CD4-positive, alpha-beta T cell treated with Interleukin-12 subunit alpha and Interleukin-12 subunit beta, for 1 hour (primary cell): ENCODE data around the gene EIF2B4.
A peak's percentile ranks its signal among the peaks of the same experiment; 100 is the strongest.
"Not testable (repeated sequence)": the region's sequence is repeated elsewhere in the genome, so short reads cannot be mapped to it uniquely, and the experiment has no call there.

ENCODE experiments used
- DNase-seq: peaks from one replicate; pipeline ENCODE4 v3.0.0-alpha.2; 2020

The EIF2B4 gene

DNA sequence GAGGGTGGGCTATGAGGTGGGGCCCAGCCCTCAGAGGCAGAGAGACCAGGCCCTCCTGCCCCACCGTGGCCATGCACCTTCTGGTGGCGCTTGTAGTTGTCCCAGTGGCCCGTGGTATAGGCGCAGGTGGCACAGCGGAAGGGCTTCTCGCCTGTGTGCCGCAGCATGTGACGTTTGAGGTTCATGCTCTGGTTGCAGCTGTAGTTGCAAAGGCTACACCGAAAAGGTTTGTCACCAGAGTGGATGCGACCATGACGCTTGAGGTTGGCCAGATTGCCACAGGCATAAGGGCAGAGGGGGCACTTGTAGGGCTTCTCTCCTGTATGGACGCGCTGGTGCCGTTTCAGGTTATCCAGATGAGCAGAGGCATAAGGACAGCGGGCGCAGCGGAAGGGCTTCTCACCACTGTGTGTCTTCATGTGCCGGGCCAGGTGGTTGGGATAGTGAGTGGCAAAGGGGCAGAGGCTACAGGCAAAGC lies 7.5 kb upstream of the EIF2B4 start:
- no peak for DNase-seq

DNA sequence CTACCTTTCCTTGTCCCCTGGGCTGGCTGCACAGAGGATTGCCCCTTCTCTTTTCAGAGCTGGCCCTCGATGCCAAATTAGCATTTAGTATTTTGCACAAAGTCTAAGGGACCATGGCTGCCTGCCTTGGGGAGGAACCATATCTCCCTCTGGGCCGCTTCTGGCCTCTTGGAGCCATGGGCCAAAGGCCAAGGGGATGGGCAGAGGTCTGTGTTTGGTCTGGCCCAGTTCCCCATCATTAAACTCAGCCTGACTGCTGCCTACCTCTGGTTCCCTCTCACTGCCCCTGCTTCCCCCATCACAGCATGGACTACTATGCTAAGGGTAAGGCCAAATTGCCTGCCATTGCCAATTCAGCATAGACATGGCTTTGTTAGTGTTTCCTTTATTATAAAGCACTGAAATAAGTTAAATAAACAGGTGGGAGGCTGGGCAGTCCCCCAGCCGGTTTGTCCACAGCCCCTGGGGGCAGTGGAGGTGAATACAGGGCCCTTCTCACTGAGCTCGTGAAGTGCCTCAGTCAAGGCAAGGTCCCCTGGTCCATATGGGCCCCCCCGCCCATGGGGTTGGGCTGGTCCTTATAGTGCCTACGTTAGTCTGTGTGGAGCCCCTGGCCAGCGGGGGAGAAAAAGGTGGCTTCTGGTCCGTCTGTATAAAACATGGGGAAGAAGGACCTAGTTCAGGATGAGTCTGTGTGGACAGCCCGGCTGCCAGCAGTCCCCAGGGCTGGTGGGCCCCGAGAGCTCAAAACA lies 6.9 kb upstream of the EIF2B4 start:
- DNase-seq: no peak

DNA sequence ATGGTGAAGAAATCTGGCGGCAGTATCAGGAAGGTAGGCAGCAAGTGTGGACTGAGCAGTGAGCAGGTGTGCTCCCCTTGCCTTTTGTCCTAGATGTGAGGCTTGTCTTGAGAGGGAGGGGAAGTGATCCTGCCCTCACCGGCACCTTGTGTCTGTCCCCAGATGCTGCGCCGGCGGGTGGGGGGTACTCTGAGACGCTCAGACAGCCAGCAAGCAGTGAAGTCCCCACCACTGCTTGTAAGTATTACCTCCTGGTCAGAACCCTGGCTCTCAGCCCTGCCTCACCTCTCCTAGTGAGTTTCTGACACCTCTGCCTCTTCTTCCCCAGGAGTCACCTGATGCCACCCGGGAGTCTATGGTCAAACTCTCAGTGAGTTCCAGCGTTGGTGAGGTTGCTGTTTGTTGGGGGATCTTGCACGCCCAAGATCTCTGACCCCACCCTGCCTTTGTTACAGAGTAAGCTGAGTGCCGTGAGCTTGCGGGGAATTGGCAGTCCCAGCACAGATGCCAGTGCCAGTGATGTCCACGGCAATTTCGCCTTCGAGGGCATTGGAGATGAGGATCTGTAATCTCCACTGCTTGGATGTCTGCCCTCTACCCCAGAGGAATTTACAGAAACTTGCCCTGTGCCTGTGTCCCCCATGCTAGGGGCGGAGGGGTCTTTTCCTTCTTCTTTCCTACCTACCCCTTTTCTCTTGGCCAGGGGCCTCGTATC lies 6.2 kb upstream of the EIF2B4 start:
- no peak for DNase-seq

DNA sequence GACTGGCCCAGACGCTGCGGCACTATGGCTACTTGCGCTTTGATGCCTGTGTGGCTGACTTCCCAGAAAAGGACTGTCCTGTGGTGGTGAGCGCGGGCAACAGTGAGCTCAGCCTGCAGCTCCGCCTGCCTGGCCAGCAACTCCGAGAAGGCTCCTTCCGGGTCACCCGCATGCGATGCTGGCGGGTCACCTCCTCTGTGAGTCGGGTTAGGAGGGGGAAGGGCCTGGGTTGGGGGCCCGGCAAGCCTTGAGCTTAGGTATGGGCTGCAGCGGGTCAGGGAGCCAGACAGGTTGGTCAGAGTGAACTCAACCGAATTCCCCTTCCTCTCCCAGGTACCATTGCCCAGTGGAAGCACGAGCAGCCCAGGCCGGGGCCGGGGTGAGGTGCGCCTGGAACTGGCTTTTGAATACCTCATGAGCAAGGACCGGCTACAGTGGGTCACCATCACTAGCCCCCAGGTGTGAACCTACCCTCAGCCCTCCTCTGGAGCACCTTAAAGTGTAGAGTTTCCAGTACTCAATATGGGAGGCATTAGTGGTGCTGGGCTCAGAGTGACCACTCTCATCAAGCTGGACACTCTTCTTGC lies 5.5 kb upstream of the EIF2B4 start:
- DNase-seq: no peak

DNA sequence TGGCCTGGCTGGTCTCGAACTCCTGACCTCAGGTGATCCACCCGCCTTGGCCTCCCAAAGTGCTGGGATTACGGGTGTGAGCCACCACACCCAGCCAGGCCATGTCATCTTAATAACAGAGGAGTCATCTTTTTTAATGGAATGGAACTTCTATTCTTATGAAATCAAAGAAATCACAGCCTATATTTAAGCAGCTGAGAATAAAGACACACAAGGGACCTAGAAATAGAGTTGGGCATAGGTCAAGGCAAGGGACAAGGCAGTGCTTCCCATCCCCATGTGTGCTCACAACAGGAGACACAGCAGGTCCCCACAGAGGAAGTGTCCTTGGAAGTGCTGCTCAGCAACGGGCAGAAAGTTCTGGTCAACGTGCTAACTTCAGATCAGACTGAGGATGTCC lies 3.4 kb upstream of the EIF2B4 start:
- DNase-seq: no peak

DNA sequence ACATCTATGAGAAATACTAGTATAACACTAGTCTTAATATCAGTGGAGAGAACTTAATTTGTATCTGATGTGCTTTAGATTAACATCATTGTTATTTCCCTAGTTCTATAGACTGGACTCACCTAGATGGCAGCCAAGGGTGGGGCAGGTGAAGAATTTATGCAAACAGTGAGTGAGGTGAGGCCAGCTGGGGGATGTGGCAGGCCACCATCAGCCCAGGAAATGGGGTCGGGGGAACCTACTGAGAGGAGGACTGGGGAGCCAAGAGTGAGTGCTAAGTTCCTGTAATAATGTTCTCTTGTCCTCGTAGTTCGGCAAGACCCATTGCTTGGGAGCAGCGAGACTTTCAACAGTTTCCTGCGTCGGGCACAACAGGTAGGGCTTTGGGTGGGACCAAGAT lies 2.8 kb upstream of the EIF2B4 start:
- DNase-seq: no peak

DNA sequence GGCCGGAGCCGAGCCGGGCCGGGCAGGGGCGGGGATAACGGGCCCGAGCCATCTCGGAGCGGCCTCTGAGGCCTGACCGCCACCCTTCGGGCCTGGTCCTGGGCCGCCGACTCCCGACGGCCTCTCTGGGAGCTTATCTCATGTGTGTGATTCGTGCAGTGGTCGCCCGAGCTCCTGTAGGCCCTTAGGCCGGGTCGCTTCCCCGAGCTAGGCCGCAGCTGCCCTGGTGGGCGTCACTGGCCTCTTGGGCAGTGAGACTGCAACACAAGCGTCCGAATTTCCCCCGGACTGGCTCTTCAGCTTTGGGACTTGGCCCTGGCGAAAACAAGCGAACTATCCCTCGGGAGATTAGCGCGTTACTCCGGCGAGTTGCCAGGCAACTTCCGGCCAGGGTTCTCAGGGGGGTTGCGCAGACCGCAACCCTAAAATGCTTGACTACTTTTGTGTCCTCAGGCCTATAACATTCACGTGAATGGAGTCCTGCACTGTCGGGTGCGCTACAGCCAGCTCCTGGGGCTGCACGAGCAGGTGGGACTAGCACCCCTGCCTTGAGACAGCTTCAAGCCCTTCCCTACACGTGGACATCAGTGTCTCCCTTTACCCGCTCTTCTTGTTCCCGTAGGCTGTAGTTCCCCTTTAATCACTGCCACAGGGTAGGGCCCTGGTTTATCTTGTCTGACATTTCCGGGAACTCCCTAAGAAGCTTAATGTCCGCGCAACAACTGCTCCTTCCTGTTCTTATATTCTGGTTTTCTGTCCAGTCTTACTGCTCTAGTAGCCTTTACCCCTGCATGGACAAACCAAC lies 880 bp upstream of the EIF2B4 start:
- DNase-seq: peak; percentile 44

DNA sequence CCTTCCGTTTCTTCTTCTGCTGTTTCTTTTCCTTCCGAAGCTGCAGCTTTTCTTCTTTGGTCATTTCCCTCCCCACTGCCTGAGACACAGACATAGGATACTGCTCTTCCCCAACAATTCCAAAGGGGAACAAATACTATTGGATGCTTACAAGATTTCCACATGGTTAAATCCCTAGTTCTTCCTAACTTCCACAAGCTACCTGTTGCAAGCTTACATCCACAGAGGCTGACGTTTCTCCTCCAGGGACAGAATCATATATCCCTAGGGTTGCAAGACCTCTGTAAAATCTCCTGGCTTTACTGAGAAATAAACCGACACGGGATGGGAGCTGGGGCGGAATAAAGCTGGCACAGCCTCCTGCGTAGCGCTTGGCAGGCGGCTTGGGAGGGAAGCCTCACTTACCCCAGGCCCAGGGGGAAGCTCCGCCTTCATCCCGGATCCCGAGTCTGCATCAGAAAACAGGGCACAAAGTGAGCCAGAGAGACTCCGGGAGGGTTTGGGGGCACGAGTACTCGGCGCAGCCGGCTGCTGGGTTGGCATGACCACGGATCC lies 590 bp downstream of the EIF2B4 start:
- no peak for DNase-seq

DNA sequence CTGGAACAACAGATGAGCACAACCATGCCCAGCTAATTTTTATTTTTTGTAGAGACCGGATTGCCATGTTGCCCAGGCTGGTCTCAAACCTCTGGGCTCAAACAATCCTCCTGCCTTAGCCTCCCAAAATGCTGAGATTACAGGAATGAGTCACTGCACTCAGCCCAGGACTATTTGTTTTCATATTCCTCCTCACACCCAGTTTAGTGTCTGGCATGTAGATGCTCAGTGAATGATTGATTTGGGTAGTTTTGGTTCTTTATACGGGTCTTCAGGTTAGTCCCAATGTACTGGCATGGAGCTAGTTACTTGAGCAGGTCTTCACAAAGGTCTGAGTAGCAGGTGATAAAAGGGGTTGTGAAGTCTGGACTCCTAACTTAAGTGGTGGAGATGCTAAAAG lies 6.2 kb downstream of the EIF2B4 start:
- DNase-seq: no peak

DNA sequence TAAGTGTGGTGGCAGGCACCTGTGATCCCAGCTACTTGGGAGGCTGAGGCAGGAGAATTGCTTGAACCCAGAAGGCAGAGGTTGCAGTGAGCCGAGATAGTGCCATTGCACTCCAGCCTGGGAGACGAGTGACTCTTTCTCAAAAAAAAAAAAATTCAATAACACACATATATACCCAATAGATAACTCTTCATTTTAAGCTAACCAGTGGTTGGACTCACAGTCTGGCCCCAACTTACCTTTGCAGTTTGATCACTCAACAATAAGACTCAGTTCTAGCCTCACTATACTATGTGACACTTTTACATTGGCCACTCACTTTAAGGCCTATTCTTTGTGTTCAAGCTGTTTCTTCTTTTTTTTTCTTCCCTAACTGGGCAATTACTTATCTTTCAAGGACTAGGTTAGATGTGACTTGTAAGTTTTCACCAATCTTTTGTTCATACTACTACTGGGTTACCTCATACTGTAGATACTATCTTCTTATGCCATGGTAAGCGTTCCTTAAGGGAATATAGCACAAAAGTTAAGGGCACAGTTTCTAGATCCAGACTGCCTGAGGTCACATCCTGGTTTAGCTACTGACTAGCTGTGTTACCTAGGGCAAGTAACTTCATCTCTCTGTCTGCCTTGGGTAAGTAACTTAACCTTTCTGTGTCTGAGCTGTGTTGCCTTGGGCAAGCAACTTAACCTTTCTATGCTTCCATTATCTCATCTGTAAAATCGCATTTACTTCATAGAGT lies 7.3 kb downstream of the EIF2B4 start:
- DNase-seq: no peak

DNA sequence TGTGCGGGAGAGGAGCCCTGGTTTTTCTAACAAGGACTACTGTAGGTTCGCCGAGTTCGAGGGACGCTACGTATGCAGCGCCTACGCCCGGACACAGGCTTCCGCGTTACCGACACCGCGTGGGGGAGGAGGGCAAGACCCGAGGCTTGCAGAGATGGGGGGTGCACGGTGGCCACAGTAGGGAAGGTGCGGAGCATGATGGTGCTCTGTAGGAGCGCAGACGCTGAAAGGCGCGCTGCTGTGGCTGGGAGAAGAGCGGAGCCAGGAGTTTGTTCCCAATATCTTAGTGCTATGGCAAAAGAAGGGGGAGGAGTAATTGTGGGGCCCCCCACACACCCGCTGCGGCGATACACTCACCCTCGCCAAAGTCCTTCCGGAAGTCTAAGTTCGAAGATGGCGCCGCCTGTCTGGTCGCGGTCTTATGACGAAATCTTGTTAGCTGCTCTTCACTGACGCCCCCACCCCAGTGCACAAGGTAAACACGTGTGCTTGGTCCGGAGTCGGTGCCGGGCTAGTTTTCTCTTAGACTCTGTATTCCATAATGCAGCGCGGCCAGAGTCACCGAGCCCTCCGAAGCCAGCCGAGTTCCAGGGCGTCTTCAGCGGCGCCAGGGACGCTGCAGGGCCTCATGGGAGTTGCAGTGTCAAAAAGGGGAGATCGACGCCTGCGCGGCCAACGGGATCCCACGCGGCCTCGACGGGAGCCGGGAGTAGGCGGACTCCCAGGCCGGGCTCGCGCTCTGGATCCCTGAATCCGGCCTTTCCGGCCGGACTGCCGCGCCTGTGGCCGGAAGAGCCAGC lies 13.6 kb downstream of the EIF2B4 start, which contains the start of gene GTF3C2:
Gene GTF3C2 (minus strand): TSS at position 383 of the 800 bp plus-strand sequence. CDS start 13,210 bp downstream, outside the sequence.
- DNase-seq: peak; percentile 93

DNA sequence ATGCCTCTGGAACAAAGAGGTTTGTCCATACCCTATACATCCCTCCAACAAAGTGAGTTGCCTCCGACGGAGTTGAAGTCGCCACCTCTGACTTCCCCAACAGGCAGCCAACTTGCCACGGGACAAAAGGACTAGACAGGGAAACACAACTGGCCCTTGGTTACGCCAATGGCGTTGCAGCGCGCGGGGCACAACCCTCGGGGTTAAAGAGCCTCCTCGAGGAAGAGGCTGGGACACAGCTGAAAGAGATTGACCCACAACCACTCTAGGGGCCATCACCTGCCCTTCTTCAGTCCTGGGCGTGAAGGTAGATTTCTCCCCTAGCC lies 14.1 kb downstream of the EIF2B4 start:
- no peak for DNase-seq

DNA sequence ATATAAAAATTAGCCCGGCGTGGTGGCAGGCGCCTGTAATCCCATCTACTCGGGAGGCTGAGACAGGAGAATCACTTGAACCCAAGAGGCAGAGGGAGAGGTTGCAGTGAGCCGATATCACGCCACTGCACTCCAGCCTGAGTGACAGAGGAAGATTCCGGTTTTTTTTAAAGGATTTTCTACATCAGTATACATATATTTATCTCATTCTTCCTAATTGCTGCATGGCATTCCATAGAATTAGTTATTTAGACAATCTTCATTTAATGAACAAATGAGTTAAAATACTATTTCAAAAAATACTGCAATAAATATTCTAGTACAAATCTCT lies 15.6 kb downstream of the EIF2B4 start:
- DNase-seq: no peak

DNA sequence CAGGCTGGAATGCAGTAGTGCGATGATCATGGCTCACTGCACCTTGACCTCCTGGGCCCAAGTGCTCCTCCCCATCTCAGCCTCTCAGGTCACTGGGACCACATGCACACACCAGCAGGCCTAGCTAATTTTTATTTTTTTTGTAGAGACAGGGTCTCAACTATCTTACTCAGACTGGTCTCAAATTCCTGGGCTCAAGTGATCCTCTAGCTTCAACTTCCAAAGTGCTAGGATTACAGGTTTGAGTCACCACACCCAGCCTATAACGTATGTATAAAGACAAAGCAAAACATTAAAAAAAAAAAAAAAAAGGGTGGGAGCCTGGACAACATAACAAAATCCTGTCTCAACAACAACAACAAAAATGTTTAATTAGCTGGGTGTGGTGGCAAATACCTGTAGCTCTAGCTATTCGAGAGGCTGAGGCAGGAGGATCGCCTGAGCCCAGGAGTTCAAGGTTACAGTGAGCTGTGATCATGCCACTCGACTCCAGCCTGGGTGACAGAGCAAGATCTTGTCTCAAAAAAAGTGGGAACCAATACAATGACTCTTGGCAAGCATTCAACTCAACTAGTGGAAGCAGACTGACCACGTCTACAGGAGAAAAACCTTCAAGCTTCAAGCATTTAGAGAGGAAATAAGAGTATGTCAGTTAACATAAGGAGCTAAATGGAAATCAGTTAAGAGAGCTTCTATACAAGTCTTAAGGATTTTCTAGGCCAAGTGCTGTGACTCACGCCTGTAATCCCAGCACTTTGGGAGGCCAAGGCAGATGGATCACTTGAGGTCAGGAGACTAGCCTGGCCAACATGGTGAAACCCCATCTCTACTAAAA lies 16.2 kb downstream of the EIF2B4 start:
- no peak for DNase-seq

DNA sequence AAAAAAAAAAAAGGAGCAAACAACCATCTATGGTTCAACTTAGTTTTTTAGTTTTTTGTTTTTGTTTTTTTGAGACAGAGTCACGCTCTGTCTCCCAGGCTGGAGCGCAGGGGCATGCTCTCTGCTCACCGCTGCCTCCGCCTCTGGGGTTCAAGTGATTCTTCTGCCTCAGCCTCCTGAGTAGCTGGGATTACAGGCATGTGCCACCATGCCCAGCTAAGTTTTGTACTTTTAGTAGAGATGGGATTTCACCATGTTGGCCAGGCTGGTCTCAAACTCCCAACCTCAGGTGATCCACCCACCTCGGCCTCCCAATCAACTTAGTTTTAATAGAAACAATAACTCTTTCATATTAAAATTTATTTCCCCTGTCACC lies 16.8 kb downstream of the EIF2B4 start:
- DNase-seq: not testable (repeated sequence)

DNA sequence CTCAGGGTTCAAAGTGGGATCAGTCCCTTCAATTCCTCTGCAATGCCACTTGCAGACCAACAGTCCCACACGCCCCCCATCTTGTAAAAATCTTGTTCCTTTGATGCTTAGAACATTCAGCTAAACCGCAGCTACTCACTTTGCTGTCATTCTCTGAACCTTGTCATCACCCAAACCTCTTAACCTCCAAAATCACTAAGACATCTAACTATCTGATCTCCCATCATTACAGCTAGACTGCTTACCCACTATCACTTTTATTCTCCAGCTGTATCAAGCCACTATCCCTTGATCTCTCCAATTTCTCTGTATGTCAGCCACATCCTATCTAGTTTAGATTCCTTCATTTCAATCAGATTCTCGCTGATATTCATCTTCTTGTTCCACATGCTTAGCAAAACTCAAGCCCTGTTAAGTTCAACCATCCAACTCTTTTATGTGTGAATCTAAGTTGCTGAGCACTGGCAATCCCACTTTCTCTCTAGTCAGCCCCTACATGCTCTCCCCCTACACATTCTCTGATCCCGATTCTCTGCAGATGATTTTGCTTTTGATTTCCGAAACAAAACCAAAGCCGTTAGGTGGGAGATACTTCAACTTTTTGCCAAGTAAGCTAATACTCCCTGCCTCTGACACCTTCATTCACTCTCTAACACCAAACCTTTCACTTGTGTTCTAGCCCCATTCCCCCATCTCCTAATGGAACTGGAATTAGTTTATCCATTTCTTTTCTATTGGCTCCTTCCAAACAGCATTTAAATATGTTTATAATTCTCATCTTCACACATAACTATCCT lies 18.1 kb downstream of the EIF2B4 start:
- peak; percentile 11 for DNase-seq

DNA sequence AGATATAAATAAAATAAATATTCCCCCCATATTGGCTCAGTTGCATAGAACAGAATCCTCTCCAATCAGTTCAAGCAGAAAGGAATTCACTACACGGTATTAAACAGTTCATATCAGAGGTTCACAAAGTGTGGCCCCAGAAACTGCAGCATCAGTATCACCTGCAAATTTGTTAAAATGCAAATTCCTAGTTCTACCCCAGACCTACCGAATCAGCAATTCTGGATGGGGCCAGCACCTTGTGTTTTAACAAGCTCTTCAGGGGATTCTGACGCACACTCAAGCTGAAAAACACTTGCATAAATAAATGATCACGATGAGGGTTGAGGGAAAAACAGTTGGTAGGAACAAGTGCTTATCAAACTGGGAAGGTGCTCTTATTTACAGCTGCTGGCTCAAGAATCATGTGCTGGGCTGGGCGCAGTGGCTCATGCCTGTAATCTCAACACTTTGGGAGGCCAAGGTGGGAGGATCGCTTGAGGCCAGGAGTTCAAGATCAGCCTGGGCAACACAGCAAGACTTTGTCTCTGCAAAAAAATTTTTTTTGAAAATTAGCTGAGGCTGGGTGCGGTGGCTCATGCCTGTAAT lies 19.9 kb downstream of the EIF2B4 start:
- DNase-seq: no peak

DNA sequence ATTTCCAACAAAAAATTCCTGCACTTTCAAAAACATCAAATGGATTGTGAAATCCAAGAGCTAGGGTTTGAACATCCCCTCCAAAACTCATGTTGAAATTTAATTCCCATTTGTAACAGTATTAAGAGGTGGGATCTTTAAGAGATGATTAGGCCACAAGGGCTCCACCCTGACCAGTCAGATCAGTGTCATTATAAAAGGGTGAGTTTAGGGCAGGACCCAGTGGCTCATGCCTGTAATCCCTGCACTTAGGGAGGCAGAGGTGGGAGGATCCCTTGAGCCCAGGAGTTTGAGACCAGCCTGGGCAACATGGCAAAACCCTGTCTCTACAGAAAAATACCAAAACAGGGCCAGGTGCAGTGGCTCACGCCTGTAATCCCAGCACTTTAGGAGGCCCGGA lies 22.5 kb downstream of the EIF2B4 start:
- DNase-seq: no peak

DNA sequence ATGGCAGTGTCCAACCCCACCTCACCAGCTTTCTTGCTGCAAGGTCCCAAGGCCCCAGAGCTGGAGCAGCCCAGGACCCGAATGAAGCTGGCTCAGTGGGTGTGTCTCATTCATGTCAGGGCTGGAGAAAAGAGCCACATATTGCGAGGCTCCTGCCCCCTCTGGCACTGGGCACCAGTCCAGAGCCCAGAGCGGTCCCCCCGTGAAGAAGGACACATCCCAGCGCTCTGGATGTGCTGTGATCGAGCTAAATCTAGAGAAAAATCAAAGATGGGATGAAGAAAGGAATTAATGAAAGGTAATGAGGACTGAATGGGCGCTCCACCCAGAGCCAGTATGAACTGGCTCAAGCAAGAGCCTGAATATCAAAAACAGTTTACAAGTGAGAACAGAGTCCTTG lies 34.0 kb downstream of the EIF2B4 start:
- no peak for DNase-seq
